Fibroblast of skin of abdomen (primary cell): ENCODE measurements around the gene RAP1B. TPM values are rescaled to one million over a fixed set of nuclear protein-coding genes. Genes with fewer than 3 reads are reported as not detected.

Experiments used
- DNase-seq: peaks from one replicate; pipeline ENCODE4 v3.0.0-alpha.2; 2013
- polyA plus RNA-seq, 2 experiments: library from polyadenylated mRNA; unstranded; fragments of 120-200 nt; gene quantifications; one replicate each; pipeline ENCODE4 v1.2.1, GENCODE V29; 2013; ENCODE audit not compliant: insufficient read length in 2 of 2

Gene RAP1B
- polyA plus RNA-seq (2013, experiment 1 of 2; ENCODE audit: insufficient read length), result 336 TPM
- 340 TPM for polyA plus RNA-seq (2013, experiment 2 of 2; ENCODE audit: insufficient read length)

DNA sequence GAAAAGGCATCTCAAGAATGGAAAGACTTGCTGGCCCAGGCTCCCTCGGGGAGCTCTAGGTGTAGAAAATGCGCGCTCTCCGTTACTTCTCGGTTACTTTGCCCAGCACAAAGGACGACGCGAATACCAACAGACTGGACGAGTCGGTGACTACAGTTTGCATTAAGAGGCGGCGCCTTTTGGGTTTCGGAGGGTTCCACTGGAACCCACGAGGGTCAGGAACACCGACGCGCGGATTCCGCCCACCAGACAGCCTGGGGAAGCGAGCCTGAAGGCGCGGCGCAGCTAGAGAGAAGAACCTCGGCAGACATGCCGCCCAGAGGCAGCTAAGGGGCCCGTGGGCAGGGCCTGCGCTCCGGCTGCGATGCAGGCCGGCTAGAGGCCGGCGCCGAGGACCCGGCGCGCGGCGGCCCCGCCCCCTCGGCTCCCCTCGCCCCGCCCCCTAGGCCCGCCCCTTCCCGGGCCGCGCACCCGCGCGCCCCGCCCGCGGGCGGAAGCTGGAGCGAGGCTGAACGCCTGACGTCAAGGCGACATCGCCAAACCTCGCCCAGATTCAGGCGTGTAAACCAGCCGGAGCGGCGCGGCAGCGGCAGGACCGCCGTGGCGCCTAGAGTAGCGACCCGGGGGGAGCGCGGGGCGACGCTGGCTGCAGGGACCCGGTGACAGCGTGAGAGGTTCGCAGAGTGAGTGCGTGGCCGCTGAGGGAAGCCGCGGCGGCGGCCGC lies at the start of gene RAP1B:
RAP1B (plus strand) TSS at position 530 of the 724 bp plus-strand sequence. CDS start 37,826 bp downstream, outside the sequence.
- DNase-seq, result peak; percentile 92

DNA sequence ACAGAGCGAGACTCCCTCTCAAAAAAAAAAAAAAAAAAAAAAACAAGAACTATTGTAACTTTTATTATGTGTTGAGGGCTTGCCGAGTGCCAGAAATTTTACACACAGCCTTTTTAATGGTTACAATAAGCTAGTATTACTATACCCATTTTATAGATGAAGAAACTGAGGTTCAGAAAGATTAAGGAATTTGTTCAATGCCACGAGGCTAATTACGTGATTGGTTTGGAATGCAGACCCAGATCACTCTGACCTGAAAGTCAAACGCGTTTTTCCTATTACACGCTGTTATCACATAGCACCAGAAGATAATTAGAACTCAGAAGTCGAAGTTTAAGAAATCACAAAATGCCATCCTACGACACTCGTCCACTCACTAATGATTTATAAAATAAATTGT lies 48.9 kb upstream of the RAP1B start:
- DNase-seq, result no peak

DNA sequence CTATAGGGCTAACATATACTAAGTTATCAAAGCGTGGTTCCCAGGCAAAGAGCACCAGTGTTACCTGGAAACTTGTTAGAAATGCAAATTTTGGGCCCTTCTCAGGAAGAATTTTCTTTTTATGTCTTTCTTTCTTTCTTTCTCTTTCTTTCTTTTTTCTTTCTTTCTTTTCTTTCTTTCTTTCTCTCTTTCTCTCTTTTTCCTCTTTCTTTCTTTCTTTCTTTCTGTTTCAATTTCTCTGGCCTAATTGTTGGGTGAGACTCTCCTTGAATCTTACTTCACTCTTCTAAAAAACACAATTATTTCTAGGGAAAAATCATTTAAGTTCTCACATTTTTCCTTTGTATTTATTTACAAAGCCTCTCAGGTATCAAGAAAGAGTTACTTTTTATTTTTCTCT lies 46.5 kb upstream of the RAP1B start:
- DNase-seq, result no peak

DNA sequence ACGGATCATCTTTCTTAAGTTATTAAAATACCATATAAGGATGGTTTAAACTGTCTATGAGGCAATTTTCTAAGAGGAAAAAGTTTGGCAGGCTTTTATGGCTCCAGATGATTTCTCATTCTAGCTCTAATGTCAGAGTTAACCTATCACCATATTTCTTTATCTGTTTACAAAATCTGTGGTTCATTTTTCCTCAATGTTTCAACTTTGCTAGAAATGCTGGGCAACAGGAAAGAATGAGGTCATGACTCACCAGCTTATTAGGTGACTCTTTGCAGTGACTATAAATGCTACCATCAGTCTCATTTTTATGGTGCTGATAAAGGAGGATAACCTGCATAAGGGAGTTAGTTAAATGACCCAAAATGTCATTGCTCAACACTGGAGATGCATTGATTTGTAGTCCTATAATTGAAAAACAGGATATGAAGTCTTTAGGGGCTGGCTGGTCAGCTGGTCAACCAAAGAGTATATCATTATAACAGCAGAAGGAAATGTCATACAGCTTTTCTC lies 45.3 kb upstream of the RAP1B start:
- DNase-seq, result peak; percentile 91

DNA sequence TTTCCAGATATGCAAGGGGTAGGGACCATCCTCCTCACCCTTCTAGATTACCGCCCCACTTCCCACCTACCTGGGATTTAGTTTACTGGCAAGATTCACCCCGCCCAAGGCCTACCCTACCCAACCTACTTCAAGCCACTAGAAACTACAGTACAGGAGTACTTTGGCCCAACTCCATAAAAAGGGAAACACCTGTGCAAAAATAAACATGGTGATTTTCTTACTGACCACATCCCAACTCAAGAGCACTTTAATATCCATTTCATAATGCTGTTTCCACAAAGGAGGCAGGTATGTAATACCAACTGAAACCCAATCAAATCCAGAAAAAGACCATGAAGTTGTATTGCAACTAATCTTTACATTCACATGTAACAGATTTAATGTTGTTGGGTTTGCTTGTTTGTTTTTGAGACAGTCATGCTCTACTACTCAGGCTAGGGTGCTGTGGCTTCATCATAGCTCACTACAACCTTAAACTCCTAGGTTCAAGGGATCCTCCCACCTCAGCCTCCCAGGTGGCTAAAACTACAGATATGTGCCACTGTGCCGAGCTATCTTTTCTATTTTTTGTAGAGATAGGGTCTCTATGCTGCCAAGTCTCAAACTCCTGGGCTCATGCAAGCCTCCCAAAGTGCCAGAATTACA lies 41.7 kb upstream of the RAP1B start:
- DNase-seq, result no peak

DNA sequence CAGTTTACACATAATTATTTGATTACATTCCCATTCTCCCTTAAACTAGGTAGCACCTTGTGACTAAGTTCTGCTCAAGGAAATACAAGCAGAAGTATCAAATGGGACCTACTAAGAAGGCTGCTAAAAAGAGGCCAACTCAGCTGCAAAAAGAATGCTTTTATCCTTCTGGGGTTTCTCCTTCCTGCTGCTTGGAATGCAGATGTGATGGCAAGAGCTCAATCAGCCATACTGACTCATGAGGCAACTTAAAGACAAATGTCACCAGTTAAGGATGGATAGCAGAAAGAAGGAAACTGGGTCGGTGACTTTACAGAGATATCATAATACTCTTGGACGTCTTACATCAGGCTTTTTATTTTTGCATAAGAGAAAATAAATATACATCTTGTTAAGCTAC lies 38.0 kb upstream of the RAP1B start:
- DNase-seq, result peak; percentile 58

DNA sequence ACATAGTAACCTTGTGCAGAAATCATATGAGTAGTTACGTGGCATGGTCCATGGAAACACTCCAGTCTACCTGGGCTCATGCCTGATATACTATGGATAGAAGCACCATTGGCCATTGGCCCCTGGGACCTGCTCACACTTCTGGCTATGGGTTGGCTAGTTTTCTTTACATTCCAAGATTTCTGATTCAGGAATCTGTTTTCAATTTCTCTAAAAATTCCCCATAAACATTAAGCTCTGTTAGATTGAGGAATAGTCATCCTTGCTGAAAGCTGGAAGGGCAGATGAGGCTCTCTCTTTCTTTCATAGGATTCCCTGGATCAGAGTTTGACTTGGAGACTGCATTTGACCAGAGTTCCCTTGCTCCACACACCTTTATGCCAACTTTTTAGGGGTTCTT lies 37.3 kb upstream of the RAP1B start:
- DNase-seq, result peak; percentile 41

DNA sequence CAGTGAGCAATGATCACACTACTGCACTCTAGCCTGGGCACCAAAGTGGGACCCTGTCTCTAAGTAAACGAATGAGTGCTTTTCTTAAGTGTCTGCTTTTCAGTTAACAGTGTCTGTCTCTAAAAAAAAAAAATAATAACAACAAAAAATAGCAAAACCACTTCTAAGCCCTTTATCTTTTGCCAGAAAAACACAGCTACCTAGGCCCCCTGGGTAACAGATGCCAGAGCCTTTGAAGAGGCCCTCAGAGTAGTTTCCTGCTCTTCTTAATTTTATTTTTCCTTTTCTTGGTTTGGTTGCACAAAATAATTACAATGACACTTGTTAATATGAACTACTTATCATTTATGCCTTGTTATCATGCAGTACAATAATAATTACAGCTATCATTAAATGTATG lies 32.8 kb upstream of the RAP1B start:
- no peak for DNase-seq

DNA sequence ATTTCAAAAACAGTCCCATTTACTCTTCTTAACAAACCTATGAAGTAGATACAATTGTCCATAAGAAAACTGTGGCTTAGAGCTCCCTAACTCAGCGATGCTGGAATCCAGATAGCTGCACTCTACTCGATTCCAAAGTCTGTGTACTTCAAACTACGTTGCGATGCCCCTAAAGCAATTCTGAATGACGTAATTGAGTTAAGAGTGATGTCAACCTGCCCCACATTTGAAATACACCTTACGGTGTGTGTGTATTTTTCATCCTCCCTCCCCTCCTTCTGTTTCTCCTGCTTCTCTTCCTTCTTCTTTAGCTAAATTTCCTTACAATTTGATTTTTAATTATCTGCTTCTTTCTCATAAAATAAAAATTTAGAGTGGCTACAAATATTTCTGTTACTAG lies 31.9 kb upstream of the RAP1B start:
- DNase-seq, result no peak

DNA sequence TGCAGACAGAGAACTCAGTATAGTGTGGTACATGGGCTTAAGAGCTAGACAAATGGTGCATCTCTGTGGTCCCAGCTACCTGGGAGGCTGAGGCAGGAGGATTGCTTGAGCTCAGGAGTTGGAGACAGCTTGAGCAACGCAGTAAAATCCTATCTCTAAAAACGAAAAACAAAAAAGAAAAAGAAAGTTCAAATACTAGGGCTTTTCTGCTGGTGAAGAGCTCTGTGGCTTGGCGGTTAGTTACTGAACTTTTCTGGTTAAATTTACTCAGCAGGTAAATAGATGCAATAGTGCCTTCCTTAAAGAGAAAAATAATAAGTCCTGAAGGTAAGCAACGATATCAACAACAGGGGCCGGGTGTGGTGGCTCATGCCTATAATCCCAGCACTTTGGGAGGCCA lies 31.4 kb upstream of the RAP1B start:
- DNase-seq, result no peak

DNA sequence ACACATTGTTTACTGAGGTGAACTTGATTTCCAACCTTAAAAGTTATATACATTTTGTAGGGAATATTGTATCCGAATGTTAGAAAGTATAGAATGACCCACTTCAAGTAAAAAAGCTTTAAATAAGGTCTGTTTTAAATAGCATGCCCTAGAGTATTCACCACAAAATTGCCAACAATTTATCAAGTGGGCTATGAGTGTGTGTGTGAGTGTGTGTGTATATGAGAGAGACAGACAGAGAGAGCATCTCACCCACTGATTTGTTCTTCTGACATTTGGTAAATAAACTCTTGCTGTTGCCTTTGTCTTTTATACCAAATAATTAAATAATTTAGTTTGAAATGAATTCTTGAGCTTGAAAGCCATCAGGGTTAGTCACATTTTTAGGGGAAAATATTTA lies 29.8 kb upstream of the RAP1B start:
- peak; percentile 56 for DNase-seq

DNA sequence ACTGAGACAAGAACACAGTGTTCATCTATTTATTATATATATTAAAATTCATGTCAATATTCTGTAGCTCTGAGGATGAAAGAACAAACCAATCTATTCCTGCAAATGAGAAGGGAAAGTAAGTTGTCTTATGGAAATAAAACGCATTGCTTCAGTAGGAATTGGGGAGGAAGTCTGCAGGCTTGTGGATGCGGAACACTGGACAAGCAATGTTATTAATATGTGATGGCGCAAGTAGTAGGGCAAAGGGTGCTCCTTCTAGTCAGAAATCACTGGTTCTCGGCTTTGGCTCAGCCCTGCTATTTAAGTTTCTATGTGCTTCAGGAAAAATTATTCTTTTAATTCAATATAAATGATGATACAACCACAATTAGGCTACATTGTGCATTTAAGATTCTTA lies 28.8 kb upstream of the RAP1B start:
- no peak for DNase-seq

DNA sequence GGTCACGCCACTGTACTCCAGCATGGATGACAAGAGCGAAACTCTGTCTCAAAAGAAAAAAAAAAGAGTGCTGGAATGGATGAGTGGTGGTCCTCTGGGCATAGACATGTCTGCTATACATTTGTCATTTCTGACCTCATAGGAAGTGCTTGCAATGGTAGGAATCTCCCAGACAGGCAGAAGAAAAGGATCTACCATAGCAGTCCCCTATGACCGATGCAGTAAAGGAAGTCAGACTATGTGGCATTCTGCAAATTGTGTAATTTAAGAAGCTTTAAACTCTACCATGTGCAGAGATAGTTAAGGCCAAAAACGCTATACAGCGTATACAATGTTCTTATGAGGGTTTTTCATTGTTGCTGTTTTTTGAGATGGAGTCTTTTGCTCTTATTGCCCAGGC lies 24.7 kb upstream of the RAP1B start:
- no peak for DNase-seq

DNA sequence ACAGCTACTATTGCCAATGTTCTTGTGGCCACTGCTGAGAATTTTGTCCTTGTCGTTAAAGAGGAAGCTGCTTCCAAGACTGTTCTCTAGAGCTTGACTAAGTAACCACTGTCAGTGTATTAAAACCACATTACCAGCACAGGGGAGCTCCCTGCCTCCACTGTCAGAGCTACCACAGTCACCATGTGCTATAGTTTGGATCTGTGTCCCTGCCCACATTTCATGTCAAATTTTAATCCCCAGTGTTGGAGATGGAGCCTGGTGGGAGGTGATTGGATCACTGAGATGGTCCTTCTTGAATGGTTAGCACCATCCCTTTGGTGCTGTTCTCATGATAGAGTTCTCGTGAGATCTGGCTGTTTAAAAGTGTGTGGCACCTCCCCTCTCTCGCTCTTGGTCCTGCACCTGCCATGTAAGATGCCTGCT lies 23.2 kb upstream of the RAP1B start:
- no peak for DNase-seq

DNA sequence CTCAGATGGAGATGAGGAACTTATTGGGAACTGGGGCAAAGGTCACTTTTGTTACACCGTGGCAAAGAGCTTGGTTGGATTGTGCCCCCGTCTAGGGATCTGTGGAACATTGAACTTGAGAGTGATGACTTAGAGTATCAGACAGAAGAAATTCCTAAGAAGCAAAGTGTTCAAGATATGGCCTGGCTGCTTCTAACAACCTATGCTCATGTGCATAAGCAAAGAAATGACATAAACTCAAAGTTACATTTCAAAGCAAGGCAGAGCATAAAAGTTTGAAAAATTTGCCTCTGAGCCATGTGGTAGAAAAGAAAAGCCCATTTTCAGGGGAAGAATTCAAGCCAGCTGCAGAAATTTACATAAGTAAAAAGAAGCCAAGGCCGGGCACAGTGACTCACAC lies 21.5 kb upstream of the RAP1B start:
- no peak for DNase-seq

DNA sequence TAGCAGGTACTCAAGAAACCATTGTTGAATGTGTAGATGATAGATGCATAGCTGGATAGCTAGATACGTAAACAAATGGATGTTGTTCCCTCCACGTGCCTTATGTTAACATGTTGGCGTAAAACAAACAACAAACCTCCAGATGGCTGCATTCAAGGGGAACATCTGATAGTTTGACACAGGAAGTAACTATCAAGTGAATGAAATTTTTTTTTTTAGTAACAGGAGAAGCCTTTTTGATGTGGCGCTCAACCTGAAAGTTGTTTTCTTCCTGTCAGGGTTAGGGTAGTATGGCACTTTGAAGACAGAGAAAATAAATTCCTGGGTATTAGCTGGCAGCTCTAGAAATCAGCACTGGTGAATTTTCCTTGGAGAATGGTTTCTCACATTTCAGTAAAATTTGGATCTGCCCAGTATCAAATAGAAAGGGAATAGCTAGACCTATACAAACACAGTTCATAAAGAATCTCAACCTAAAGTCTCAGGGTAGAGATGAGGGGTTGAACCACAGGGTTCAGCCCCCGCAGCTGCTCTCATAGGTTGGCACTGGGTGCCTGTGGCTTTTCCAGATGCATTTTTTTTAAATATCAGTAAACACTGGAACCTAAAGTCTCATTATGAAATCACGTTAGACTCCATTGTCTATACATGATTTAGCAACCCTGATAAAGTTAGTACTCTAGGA lies 18.8 kb upstream of the RAP1B start:
- DNase-seq, result no peak

DNA sequence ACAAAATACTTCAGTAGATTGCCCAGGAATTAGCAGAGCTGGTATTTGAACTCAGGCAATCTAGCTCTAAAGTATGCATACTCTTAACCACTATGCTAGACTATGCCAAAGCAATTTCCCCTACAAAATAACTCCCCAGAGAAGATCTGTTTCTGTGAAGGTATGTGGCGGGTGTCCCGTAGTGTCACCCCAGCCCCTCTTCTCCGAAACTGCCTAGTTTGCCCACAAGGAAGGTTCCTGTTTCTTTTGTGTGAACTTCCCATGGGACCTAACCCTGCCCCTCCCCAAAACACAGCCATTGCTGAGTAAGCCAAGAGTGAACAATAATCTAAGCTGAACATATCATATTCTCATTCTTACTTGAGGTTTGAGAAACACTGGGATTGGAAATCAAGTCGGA lies 15.5 kb upstream of the RAP1B start:
- no peak for DNase-seq

DNA sequence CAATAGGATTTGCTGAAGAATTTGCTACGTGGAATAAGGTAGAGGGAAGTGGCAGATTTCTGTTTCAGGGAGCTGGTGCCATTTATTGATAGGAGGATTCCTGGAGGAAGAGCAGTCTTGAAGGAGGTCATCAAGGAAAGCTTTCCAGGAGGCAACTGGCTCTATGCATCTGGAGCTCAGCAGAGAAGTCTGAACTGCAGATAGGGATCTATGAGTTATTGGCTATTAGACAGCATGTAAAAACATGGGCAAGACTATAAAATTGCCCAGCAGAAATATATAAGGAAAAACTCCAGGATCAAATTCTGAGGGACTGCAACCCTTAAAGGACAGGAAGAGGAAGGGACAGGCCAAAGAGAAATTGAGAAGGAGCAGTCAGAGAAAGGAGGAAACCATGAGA lies 8.9 kb upstream of the RAP1B start:
- no peak for DNase-seq

DNA sequence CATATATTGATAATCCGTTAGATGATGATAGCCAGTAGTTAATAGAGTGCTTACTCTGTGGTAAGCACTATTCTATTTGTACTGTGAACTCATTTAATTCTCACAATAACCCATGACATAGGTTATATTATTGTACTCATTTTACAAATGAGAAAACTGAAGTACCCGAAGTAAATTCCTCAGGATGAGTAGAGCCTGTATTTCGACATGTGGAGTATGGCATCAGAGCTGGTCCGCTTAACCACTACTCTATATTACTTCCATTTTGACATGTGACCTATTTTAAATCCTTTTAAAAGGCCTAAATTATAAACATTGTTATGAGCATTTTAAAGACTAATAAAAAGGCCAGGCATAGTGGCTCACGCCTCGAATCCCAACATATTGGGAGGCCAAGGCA lies 8.0 kb upstream of the RAP1B start:
- no peak for DNase-seq

DNA sequence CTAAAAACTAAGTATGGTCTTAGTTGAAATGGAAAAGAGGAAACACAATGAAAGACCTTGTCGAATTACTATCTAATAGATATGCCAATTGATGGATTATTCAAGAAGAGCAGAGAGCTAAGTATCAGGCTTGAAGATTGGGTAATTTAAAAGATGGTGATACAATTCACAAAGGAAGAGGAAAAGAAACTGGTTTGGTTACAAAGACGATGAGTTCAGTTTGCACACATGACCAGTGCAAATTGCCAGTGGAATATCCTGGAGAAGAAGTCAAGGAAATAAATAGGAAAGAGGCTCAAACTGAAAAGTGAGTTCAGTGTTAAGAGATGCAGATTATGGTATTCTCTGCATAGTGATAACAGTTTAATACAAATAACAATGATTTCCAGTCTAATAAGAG lies 2.5 kb upstream of the RAP1B start:
- no peak for DNase-seq

DNA sequence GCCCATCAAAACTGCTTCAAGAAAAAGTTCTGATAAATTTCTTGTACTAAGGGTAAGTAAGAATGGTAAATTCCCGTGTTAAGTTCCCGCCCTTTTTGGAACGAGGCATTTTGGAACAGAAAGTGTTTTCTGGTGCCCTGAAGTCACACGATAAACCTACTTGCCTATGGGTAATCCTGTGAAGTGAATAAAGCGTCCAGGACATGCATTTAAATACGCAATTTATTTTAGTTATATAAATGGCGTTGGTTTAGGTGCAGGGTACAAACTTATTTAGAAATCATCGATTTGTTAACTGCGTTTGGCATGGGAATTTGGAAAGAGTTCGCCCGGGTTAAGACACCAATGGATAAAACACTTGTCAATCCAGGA lies 715 bp upstream of the RAP1B start:
- DNase-seq, result peak; percentile 31

DNA sequence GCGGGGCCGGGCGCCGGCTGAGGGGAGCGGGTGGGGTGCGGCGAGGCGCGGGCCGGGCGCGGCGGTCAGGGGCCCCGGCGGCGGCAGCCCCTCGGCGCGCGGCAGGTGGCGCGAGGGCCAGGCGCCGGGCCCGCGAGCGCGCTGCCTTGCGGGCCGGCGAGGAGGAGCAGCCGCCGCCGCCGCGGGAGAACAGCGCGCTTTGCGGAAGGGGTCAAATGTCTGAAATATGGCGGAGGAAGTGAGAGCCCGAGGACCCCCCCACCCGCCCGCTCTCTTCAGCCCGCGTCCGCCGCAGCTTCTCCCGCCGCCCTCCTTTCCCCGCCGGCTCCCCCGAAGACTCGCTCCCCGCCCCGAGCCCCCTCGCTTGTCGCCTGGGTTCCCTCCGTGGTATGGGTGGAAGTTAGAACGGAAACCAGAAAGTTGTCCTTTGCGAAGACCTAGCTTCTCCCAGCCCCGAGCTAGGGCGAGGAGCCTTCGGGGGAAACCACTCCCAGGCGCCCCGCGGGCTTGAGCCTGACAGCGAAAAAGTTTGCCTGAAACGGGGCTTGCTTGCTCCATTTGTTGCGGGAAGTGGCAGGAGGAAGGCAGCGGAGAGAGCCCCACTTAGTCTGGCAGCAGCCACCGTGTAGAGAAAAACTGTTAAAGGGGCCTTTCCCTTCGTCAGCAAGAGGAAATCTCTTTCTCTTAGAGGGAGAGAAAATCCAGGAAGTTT lies 551 bp downstream of the RAP1B start:
- DNase-seq, result peak; percentile 58

DNA sequence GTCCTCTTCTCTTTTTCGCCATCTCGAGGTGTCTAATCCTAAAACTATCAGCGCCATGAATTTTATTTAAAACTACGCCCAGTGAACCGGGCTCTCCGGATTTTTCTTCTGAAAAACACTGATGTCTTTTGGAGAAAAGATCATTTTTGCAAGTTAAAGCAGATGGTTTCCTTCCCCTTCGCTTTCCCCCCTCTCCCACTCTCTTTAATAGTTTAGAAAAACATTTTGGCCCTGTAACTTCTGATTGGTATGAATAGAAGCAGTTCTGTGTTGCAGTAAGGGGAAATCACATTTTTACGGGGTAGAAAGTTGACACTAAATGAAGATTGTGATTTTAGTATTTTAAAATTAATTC lies 1.1 kb downstream of the RAP1B start:
- DNase-seq, result no peak
